Peyer's patch (tissue), 4 donors: ENCODE data around the gene PCDHB6.

Source experiments
- CTCF ChIP-seq, 6 experiments: fragments of 450-650 bp in 4 of 6; fragments of 200-600 bp in 2 of 6; sonication (generic) in 1 of 6; IDR thresholded peaks; one replicate each; pipeline ENCODE4 v1.5.1; 2017 to 2019; ENCODE audit warnings: antibody characterized with exemption in 6 of 6, mild to moderate bottlenecking in 3 of 6, moderate library complexity in 1 of 6
- POLR2A ChIP-seq, 2 donors: fragments of 450-650 bp; IDR thresholded peaks; one replicate each; pipeline ENCODE4 v1.5.1; 2017; ENCODE audit warnings: antibody characterized with exemption in 2 of 2, mild to moderate bottlenecking in 2 of 2, moderate library complexity in 2 of 2

GRCh38 chr5:141119250-141119649 lies 30.6 kb upstream of the PCDHB6 start:
- TF ChIP-seq CTCF (IDR thresholded peaks at IDR 0.05): no peak
- TF ChIP-seq POLR2A (IDR thresholded peaks at IDR 0.05): no peak
